Sigmoid colon (tissue), 4 donors: ENCODE results near the gene HMBS.

Experiments
- POLR2A ChIP-seq, 2 donors: fragments of 450-650 bp; IDR thresholded peaks; one replicate each; pipeline ENCODE4 v1.6.1; 2016; ENCODE audit warnings: antibody characterized with exemption in 2 of 2, mild to moderate bottlenecking in 2 of 2, moderate library complexity in 2 of 2
- POLR2AphosphoS5 ChIP-seq, 4 donors: sonication (generic); formaldehyde crosslinking; IDR thresholded peaks; one replicate each; pipeline ENCODE4 v1.6.1; 2017; ENCODE audit warnings: antibody characterized with exemption in 4 of 4
- TF ChIP-seq, protein P1 (sequence below), 4 experiments: fragments of 450-650 bp in 3 of 4; fragments of 200-600 bp in 1 of 4; IDR thresholded peaks; one replicate each; pipeline ENCODE4 v1.5.1; 2016 to 2019; ENCODE audit warnings: antibody characterized with exemption in 4 of 4, mild to moderate bottlenecking in 3 of 4, moderate library complexity in 2 of 4

DNA sequence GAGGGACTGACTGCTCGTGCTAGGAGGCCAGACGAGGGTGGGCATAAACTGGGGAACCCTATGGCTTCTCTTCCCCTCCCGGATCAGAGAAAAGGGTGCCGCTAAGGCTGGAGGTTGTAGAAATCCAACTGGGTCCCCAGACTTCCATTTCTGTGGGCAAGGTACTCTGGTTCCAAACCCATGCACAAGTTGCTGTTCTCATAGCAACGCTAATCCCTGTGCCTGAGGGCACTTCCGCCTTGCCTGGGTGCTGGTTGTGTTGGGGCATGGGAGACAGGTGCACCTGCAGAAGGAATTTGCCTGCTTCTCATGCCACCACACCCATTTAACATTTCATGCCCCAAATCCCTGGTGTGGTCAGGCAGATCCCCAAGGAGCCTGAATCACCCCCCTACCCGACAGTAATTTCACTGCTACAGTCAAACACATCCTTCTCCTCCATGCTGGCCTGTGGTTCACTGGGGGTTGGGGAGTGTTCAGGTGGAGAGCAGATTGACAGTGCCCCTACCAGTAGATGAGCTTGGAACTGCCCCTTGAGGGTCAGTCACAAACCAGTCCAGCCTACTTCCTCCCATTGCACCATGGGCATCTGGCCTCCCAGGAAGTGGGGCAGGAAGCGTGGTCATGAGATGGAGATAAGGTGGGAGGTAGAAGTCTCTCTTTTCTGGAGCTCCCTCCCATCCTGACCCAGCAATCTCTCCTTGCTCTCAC is 23.6 kb downstream of the HMBS start:
- TF ChIP-seq, protein P1, sequence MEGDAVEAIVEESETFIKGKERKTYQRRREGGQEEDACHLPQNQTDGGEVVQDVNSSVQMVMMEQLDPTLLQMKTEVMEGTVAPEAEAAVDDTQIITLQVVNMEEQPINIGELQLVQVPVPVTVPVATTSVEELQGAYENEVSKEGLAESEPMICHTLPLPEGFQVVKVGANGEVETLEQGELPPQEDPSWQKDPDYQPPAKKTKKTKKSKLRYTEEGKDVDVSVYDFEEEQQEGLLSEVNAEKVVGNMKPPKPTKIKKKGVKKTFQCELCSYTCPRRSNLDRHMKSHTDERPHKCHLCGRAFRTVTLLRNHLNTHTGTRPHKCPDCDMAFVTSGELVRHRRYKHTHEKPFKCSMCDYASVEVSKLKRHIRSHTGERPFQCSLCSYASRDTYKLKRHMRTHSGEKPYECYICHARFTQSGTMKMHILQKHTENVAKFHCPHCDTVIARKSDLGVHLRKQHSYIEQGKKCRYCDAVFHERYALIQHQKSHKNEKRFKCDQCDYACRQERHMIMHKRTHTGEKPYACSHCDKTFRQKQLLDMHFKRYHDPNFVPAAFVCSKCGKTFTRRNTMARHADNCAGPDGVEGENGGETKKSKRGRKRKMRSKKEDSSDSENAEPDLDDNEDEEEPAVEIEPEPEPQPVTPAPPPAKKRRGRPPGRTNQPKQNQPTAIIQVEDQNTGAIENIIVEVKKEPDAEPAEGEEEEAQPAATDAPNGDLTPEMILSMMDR (IDR thresholded peaks at IDR 0.05): no peak
- no peak for TF ChIP-seq POLR2A (IDR thresholded peaks at IDR 0.05)
- TF ChIP-seq POLR2AphosphoS5 (IDR thresholded peaks at IDR 0.05): no peak
